Astrocyte (in vitro differentiated cells and primary cell): ENCODE data around the gene MYH10. TPM values are rescaled to one million over a fixed set of nuclear protein-coding genes. Genes with fewer than 3 reads are reported as not detected.

ENCODE experiments used
- DNase-seq: peaks from one replicate; pipeline ENCODE4 v3.0.0-alpha.2; 2010; ENCODE audit warnings: low read depth
- FAIRE-seq: peaks from 2 replicates; lab custom pipeline; 2011; peaks lifted over from hg19 to GRCh38; lab: Jason Lieb, UNC
- H2AFZ ChIP-seq: 2 replicates; pipeline ENCODE4 v1.6.0; 2012; ENCODE audit warnings: low read depth, low read length, inconsistent platforms
- H3K27ac ChIP-seq: 2 replicates; pipeline ENCODE4 v1.5.1; 2011; ENCODE audit warnings: low read depth, low read length, inconsistent platforms
- H3K27me3 ChIP-seq: 2 replicates; pipeline ENCODE4 v1.6.0; 2011; ENCODE audit warnings: low read length, inconsistent platforms; ENCODE audit not compliant: insufficient read depth
- H3K36me3 ChIP-seq: 2 replicates; pipeline ENCODE4 v1.5.1; 2011; ENCODE audit warnings: low read length, inconsistent platforms; ENCODE audit not compliant: insufficient read depth
- H3K4me1 ChIP-seq: 2 replicates; pipeline ENCODE4 v1.5.1; 2011; ENCODE audit warnings: low read length, inconsistent platforms; ENCODE audit not compliant: insufficient read depth
- H3K4me2 ChIP-seq: 2 replicates; pipeline ENCODE4 v1.6.0; 2012; ENCODE audit warnings: low read length, inconsistent platforms
- H3K4me3 ChIP-seq: 2 replicates; pipeline ENCODE4 v1.5.1; 2011; ENCODE audit warnings: low read depth, mild to moderate bottlenecking, low read length, inconsistent platforms; ENCODE audit not compliant: insufficient read depth
- H3K79me2 ChIP-seq: 2 replicates; pipeline ENCODE4 v1.6.0; 2012; ENCODE audit warnings: mild to moderate bottlenecking, low read length, inconsistent platforms; ENCODE audit not compliant: insufficient read depth
- H3K9ac ChIP-seq: 2 replicates; pipeline ENCODE4 v1.6.0; 2012; ENCODE audit warnings: mild to moderate bottlenecking, low read length, inconsistent platforms
- H3K9me3 ChIP-seq: 2 replicates; pipeline ENCODE4 v1.5.1; 2012; ENCODE audit warnings: low read depth, mild to moderate bottlenecking, low read length, inconsistent platforms; ENCODE audit not compliant: insufficient read depth
- H4K20me1 ChIP-seq: 2 replicates; pipeline ENCODE4 v1.6.0; 2012; ENCODE audit warnings: low read length, inconsistent platforms; ENCODE audit not compliant: insufficient read depth
- H3K27ac Mint-ChIP-seq: one replicate; pipeline ENCODE4 v1.8.0; 2021; ENCODE audit warnings: mild to moderate bottlenecking, mixed read lengths; ENCODE audit not compliant: unreplicated experiment
- H3K27me3 Mint-ChIP-seq: one replicate; pipeline ENCODE4 v1.8.0; 2021; ENCODE audit warnings: low read depth, mixed read lengths; ENCODE audit not compliant: unreplicated experiment
- H3K36me3 Mint-ChIP-seq: one replicate; pipeline ENCODE4 v1.8.0; 2021; ENCODE audit warnings: low read depth, mixed read lengths; ENCODE audit not compliant: unreplicated experiment
- H3K4me1 Mint-ChIP-seq: one replicate; pipeline ENCODE4 v1.8.0; 2021; ENCODE audit warnings: low read depth, mixed read lengths; ENCODE audit not compliant: unreplicated experiment
- H3K4me3 Mint-ChIP-seq: one replicate; pipeline ENCODE4 v1.8.0; 2021; ENCODE audit warnings: mild to moderate bottlenecking, moderate library complexity, mixed read lengths; ENCODE audit not compliant: unreplicated experiment
- H3K9me3 Mint-ChIP-seq: one replicate; pipeline ENCODE4 v1.8.0; 2021; ENCODE audit warnings: mild to moderate bottlenecking, mixed read lengths; ENCODE audit not compliant: unreplicated experiment
- EZH2 ChIP-seq: IDR thresholded peaks from 2 replicates; pipeline ENCODE4 v1.6.1; 2012; ENCODE audit warnings: mild to moderate bottlenecking, low read length, inconsistent platforms; ENCODE audit not compliant: insufficient read depth
- total RNA-seq: library from RNA; stranded (reverse); gene quantifications from 2 replicates; pipeline ENCODE4 v1.2.1, GENCODE V29; 2021
- TF ChIP-seq, protein P1 (sequence below): IDR thresholded peaks from 2 replicates; pipeline ENCODE4 v1.5.1; 2011; ENCODE audit warnings: low read depth, mild to moderate bottlenecking, inconsistent platforms, low read length, moderate library complexity; ENCODE audit not compliant: insufficient read depth

Gene MYH10
- total RNA-seq, 1 donor from 2014 or later = 150 TPM

DNA sequence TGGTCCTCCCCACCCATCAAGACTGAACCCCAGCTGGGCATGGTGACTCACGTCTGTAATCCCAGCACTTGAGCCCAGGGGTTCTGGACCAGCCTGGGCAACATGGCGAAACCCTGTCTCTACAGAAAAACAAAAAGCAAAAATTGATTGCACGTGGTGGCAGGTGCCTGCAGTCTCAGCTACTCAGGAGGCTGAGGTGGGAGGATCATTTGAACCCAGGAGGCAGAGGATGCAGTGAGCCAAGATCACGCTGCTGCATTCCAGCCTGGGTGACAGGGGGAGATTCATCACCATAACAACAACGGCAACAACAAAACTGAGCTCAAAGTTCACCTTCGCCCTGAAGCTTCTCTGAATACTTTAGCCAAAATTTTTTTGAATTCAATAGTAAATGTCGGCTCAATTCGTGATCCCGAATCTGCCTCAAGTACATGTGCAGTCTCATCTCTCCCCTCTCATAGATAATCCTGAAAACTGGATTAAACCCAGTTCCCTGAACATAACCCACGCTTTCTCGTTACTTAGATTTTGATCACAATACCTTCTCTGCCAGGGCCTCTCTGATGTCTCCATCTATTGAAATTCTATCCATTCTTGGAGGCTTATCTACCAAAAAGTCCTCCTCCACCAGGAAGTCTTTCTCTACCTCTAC, 13.5 kb upstream of the MYH10 start:
- H3K4me1 ChIP-seq = peaks cover under 1% of the 10 kb centered on the region
- H3K27ac Mint-ChIP-seq = no peak overlapping the region
- H3K9ac ChIP-seq = no peak overlapping the region
- H3K36me3 ChIP-seq = no peaks in the 10 kb centered on the region
- DNase-seq = no peak
- no peaks in the 10 kb centered on the region for H3K4me1 Mint-ChIP-seq
- H4K20me1 ChIP-seq = no peaks in the 10 kb centered on the region
- no peak overlapping the region for H3K4me3 ChIP-seq
- H3K9me3 ChIP-seq = peaks cover 4% of the 10 kb centered on the region
- H3K27me3 ChIP-seq = peaks cover 9% of the 10 kb centered on the region
- no peak overlapping the region for H2AFZ ChIP-seq
- no peaks in the 10 kb centered on the region for H3K9me3 Mint-ChIP-seq
- TF ChIP-seq, protein P1, sequence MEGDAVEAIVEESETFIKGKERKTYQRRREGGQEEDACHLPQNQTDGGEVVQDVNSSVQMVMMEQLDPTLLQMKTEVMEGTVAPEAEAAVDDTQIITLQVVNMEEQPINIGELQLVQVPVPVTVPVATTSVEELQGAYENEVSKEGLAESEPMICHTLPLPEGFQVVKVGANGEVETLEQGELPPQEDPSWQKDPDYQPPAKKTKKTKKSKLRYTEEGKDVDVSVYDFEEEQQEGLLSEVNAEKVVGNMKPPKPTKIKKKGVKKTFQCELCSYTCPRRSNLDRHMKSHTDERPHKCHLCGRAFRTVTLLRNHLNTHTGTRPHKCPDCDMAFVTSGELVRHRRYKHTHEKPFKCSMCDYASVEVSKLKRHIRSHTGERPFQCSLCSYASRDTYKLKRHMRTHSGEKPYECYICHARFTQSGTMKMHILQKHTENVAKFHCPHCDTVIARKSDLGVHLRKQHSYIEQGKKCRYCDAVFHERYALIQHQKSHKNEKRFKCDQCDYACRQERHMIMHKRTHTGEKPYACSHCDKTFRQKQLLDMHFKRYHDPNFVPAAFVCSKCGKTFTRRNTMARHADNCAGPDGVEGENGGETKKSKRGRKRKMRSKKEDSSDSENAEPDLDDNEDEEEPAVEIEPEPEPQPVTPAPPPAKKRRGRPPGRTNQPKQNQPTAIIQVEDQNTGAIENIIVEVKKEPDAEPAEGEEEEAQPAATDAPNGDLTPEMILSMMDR = no peak
- no peak for TF ChIP-seq EZH2
- no peaks in the 10 kb centered on the region for H3K36me3 Mint-ChIP-seq
- H3K4me2 ChIP-seq = no peak overlapping the region
- H3K27me3 Mint-ChIP-seq = peaks cover 2% of the 10 kb centered on the region
- no peak overlapping the region for H3K4me3 Mint-ChIP-seq
- FAIRE-seq = no peak
- H3K27ac ChIP-seq = no peak overlapping the region
- no peaks in the 10 kb centered on the region for H3K79me2 ChIP-seq

DNA sequence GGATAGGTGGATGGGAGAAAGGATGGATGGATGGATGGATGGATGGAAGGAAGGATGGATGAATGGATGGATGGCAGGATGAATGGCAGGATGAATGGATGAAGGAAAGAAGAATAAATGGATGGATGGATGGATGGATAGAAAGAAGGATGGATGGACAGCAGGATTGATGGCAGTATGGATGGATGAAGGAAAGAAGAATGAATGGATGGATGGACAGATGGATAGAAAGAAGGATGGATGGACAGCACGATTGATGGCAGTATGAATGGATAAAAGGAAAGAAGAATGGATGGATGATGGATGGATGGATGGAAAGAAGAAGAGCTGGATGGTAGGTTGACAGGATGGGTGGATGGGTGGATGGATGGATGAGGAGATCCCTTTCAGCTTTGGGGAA, 9.2 kb upstream of the MYH10 start:
- Histone ChIP-seq H2AFZ (no peak overlapping the region), H3K4me2 (no peak overlapping the region), H3K27me3 (peaks cover 9% of the 10 kb centered on the region), H3K9ac (no peak overlapping the region), H3K4me1 (no peaks in the 10 kb centered on the region), H3K9me3 (peaks cover 4% of the 10 kb centered on the region), H4K20me1 (no peaks in the 10 kb centered on the region), H3K79me2 (no peaks in the 10 kb centered on the region), H3K4me3 (no peak overlapping the region), H3K36me3 (no peaks in the 10 kb centered on the region), H3K27ac (no peak overlapping the region)
- TF ChIP-seq, protein P1 = no peak
- TF ChIP-seq EZH2 = no peak
- no peaks in the 10 kb centered on the region for H3K36me3 Mint-ChIP-seq
- H3K27ac Mint-ChIP-seq = no peak overlapping the region
- no peaks in the 10 kb centered on the region for H3K27me3 Mint-ChIP-seq
- DNase-seq = no peak
- H3K4me1 Mint-ChIP-seq = no peaks in the 10 kb centered on the region
- FAIRE-seq = no peak
- H3K9me3 Mint-ChIP-seq = peaks cover 1% of the 10 kb centered on the region
- no peak overlapping the region for H3K4me3 Mint-ChIP-seq

DNA sequence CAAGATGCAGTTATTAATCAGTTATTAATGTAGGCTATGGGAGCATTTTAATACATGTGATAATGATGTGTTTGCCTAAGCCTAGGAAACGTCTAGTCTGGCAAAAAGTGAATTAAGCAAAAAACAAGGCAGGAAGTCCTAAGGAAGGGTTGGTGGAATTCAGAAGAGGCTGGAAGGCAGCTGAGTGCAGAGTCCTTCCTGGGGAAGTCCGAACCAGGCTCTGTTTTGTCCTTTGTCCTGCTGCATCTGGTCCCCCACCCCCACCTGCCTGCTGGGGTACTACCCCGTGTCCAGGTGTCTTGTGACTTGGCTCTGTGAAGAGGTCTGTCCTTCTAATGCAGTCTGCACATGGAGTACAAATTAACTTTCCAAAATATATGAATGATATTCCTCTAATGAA, 1.5 kb upstream of the MYH10 start:
- Mint-ChIP-seq H3K4me1 (peaks cover 11% of the 10 kb centered on the region), H3K9me3 (peaks cover 1% of the 10 kb centered on the region), H3K27me3 (no peaks in the 10 kb centered on the region), H3K4me3 (peak overlapping the region; percentile 89), H3K27ac (no peak overlapping the region), H3K36me3 (no peaks in the 10 kb centered on the region)
- H3K79me2 ChIP-seq = peaks cover 35% of the 10 kb centered on the region
- H3K9me3 ChIP-seq = no peaks in the 10 kb centered on the region
- TF ChIP-seq, protein P1 = no peak
- no peak for TF ChIP-seq EZH2
- H3K4me1 ChIP-seq = peaks cover 13% of the 10 kb centered on the region
- H2AFZ ChIP-seq = no peak overlapping the region
- H3K4me3 ChIP-seq = no peak overlapping the region
- H3K4me2 ChIP-seq = peak overlapping the region; percentile 91
- no peaks in the 10 kb centered on the region for H3K36me3 ChIP-seq
- no peak overlapping the region for H3K27ac ChIP-seq
- FAIRE-seq (no peak), DNase-seq (no peak)
- H3K27me3 ChIP-seq = no peaks in the 10 kb centered on the region
- H3K9ac ChIP-seq = no peak overlapping the region
- peaks cover 20% of the 10 kb centered on the region for H4K20me1 ChIP-seq
